ENCODE data around the gene SLIT3. TPM values are rescaled to one million over a fixed set of nuclear protein-coding genes. Genes with fewer than 3 reads are reported as not detected.

Gene SLIT3
- total and polyA plus RNA-seq, 9 of the 15 experiments (the other 6 are each of a cell fraction or from before 2014, with no cell fraction given), result 0.01 to 0.04 TPM; not detected in 7

DNA sequence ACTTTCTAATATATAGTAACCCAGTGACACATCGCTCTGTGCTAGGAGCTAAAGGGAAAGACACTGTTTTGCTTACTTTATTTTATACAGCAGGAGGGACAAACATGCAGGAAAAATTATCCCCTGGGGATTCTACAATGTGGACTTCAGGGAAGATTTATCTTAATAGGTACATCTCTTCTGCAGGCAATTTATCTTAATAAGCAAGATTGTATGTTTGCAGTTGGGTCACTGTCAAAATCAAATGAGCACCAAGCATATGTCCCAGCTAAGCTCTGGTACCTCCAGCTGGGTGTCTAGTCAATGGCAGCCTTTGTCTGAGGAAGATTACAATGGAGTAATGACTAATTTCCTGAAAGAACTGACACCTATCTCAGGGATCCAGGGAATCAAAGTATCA lies 411.9 kb downstream of the SLIT3 start:
- ChIA-PET POLR2A (no interaction called here), CTCF (ENCODE audit: low intra/inter-chr PET ratio) (no interaction called here)
- Histone ChIP-seq H3K4me1 (replicated peaks in 1 of 2; ENCODE audit: control insufficient read depth in 2 of 2, insufficient read depth in 2 of 2, low read length in 2 of 2) (no peaks in the 10 kb centered on the region), H3K36me3 (ENCODE audit: control insufficient read depth, insufficient read depth, low read length) (no peaks in the 10 kb centered on the region), H3K9me1 (ENCODE audit: control insufficient read depth, insufficient read depth, low read length) (no peaks in the 10 kb centered on the region), H3K27ac (ENCODE audit: extremely low read depth, low read depth, low read length) (no peak overlapping the region), H3K79me2 (ENCODE audit: control insufficient read depth, insufficient read depth, low read length) (no peaks in the 10 kb centered on the region), H3K4me2 (ENCODE audit: insufficient read depth, low read length) (no peak overlapping the region), H3K27me3 (ENCODE audit: control insufficient read depth in 2 of 2, insufficient read depth in 2 of 2, low read length in 2 of 2) (peaks cover 0 to 9% of the 10 kb centered on the region in 2 experiments; a peak in 2 of 5 replicates), H3K4me3 (no peak overlapping the region), H2AFZ (ENCODE audit: low read depth, low read length) (no peak overlapping the region), H3K9ac (ENCODE audit: insufficient read depth in 1 of 2, low read depth in 2 of 2, low read length in 2 of 2) (no peak overlapping the region), H4K20me1 (replicated peaks; ENCODE audit: control insufficient read depth, insufficient read depth, low read length) (no peaks in the 10 kb centered on the region; the same call in 1 of the 2 replicates), H3K9me3 (replicated peaks; ENCODE audit: control insufficient read depth, insufficient read depth, low read depth, low read length) (no peaks in the 10 kb centered on the region)
- no peak for FAIRE-seq
- TF ChIP-seq MEIS2 (IDR thresholded peaks at IDR 0.05; ENCODE audit: partially characterized antibody) (no peak), TFAP4 (CRISPR knock-in tag; IDR thresholded peaks at IDR 0.05; ENCODE audit: borderline replicate concordance) (no peak), SREBF2 (CRISPR knock-in tag; IDR thresholded peaks at IDR 0.05) (no peak), CHCHD3 (CRISPR knock-in tag; IDR thresholded peaks at IDR 0.05) (no peak), MAFG (tag; conservative IDR thresholded peaks at IDR 0.05) (no peak), MYNN (IDR thresholded peaks at IDR 0.05) (no peak), MYNN (CRISPR knock-in tag; IDR thresholded peaks at IDR 0.05) (no peak), NR0B1 (IDR thresholded peaks at IDR 0.05; ENCODE audit: partially characterized antibody) (no peak), CHD2 (IDR thresholded peaks at IDR 0.05; ENCODE audit: low read depth, low read length) (no peak), CREBBP (IDR thresholded peaks at IDR 0.05; ENCODE audit: low read depth, low read length) (no peak), ETS2 (tag; IDR thresholded peaks at IDR 0.05; ENCODE audit: borderline replicate concordance, poor library complexity, severe bottlenecking) (no peak), ZNF23 (CRISPR knock-in tag; IDR thresholded peaks at IDR 0.05) (no peak), NEUROD1 (IDR thresholded peaks at IDR 0.05; ENCODE audit: borderline replicate concordance, low read depth, low read length, partially characterized antibody) (no peak)
- TF ChIP-seq, protein P1, sequence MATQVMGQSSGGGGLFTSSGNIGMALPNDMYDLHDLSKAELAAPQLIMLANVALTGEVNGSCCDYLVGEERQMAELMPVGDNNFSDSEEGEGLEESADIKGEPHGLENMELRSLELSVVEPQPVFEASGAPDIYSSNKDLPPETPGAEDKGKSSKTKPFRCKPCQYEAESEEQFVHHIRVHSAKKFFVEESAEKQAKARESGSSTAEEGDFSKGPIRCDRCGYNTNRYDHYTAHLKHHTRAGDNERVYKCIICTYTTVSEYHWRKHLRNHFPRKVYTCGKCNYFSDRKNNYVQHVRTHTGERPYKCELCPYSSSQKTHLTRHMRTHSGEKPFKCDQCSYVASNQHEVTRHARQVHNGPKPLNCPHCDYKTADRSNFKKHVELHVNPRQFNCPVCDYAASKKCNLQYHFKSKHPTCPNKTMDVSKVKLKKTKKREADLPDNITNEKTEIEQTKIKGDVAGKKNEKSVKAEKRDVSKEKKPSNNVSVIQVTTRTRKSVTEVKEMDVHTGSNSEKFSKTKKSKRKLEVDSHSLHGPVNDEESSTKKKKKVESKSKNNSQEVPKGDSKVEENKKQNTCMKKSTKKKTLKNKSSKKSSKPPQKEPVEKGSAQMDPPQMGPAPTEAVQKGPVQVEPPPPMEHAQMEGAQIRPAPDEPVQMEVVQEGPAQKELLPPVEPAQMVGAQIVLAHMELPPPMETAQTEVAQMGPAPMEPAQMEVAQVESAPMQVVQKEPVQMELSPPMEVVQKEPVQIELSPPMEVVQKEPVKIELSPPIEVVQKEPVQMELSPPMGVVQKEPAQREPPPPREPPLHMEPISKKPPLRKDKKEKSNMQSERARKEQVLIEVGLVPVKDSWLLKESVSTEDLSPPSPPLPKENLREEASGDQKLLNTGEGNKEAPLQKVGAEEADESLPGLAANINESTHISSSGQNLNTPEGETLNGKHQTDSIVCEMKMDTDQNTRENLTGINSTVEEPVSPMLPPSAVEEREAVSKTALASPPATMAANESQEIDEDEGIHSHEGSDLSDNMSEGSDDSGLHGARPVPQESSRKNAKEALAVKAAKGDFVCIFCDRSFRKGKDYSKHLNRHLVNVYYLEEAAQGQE (IDR thresholded peaks at IDR 0.05; ENCODE audit: borderline replicate concordance), result no peak
- TF ChIP-seq, protein P1 (CRISPR knock-in tag; IDR thresholded peaks at IDR 0.05; ENCODE audit: low read depth), result no peak
- ATAC-seq, result no peak
- DNase-seq (ENCODE audit: extremely low read depth in 1 of 4, low spot score in 3 of 4), result no peak
- WGBS (ENCODE audit: insufficient coverage, low coverage, missing lambda C conversion rate), result 0% methylated on average over 1 of the region's 1 CpG
- intact Hi-C loops (cut with micrococcal nuclease), result no loop called here
- in situ Hi-C loops (cut with MboI), result no loop called here
- no TSS peak for BruUV-seq (replicated peaks)
